NOMO-1 (cell line): Measurements from ENCODE around the gene ELAC2.

Experiments used
- DNase-seq, 2 experiments: peaks; one replicate each; lab custom pipeline; 2025; ENCODE audit not compliant: unreplicated experiment in 2 of 2; lab: John Stamatoyannopoulos, UW

ELAC2 gene, protein sequence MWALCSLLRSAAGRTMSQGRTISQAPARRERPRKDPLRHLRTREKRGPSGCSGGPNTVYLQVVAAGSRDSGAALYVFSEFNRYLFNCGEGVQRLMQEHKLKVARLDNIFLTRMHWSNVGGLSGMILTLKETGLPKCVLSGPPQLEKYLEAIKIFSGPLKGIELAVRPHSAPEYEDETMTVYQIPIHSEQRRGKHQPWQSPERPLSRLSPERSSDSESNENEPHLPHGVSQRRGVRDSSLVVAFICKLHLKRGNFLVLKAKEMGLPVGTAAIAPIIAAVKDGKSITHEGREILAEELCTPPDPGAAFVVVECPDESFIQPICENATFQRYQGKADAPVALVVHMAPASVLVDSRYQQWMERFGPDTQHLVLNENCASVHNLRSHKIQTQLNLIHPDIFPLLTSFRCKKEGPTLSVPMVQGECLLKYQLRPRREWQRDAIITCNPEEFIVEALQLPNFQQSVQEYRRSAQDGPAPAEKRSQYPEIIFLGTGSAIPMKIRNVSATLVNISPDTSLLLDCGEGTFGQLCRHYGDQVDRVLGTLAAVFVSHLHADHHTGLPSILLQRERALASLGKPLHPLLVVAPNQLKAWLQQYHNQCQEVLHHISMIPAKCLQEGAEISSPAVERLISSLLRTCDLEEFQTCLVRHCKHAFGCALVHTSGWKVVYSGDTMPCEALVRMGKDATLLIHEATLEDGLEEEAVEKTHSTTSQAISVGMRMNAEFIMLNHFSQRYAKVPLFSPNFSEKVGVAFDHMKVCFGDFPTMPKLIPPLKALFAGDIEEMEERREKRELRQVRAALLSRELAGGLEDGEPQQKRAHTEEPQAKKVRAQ

GRCh38 chr17:13017655-13018459 is at the start of gene ELAC2:
ELAC2 (minus strand) TSS chr17:13018027; CDS start chr17:13017947, 80 bp downstream.
- DNase-seq: peak; percentile 96 to 97

GRCh38 chr17:13065032-13065431 is 47.2 kb upstream of the ELAC2 start:
- DNase-seq: no peak

GRCh38 chr17:13055131-13055530 is 37.3 kb upstream of the ELAC2 start:
- DNase-seq: no peak

DNA sequence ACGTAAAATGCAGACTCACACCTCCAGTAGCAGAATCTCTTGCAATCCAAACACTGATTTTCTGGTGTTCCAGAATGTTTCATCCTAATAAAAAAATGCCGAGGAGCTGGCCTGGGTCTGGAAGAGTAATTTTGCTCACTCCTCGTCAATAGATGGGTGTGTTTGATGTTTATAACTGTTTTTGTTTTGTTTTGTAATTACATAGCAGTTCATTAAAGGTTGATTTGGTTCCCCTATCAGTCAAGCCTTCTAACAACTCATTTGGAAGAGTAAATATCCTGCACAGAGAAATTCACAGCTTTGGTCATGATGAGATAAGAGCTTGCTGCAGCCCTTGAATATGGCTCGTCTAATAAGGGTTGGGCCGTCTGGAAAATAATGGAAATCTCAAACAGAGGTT is 36.8 kb upstream of the ELAC2 start:
- no peak for DNase-seq

DNA sequence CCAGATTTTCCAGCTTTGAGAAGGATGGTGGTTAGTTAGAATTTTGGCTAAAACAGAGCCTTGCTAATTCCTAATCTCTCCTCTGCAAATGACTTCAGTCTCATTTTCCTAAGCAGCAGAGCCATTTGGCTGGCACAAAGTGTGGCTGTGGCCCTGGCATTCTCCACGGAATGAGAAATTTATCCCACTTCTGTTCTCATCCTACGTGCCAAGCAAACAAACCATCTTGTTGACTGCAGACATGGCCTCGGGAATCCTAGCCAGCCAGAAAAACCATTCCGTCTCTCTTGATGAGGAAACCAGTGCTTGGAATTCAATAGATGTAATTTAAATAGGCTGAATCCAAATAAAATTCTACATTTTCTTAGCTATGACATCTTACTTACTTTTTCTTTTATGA is 34.1 kb upstream of the ELAC2 start:
- DNase-seq: no peak

GRCh38 chr17:13047011-13047606 is 29.3 kb upstream of the ELAC2 start:
- DNase-seq: no peak

DNA sequence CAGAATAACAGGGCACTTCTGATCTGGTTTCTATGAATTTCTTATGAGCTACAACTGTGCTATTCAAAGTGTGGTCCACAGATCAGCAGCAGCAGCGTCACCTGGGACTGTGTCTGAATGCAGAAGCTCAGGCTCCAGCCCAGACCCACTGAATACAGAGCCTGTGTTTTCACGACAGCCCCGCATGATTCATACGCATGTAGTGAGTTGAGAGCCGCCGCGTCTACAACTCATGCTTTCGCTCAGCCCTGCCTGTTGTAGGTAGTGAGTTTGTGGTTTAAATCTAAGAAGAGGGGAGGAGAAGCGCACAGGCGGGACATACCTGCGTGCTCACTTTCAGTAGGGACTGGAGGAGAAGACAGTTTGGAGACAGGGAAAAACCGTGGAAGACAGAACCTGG is 28.5 kb upstream of the ELAC2 start:
- no peak for DNase-seq

DNA sequence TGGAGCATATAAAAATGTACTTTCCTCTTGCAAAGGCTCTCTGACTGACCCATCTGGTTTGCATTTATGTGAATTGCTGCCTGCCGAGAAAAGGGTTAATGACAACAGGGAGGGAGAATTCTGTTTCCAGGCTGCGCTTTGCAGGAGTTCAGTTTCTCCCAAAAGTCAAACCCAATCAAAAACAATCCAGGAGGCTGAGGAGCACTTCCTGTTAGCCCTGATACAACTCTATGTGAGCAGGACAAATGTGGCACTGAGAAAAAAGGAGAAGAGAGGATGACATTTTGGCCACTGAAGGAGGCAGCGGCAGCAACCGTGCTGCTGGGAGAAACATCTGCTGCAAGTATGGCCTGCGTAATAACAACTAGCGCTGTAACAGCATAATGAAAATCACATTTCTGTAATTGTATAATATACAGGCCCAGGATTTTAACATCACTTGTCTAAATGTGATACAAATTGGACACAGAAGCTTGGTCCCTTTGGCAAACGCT is 26.8 kb upstream of the ELAC2 start:
- no peak for DNase-seq

DNA sequence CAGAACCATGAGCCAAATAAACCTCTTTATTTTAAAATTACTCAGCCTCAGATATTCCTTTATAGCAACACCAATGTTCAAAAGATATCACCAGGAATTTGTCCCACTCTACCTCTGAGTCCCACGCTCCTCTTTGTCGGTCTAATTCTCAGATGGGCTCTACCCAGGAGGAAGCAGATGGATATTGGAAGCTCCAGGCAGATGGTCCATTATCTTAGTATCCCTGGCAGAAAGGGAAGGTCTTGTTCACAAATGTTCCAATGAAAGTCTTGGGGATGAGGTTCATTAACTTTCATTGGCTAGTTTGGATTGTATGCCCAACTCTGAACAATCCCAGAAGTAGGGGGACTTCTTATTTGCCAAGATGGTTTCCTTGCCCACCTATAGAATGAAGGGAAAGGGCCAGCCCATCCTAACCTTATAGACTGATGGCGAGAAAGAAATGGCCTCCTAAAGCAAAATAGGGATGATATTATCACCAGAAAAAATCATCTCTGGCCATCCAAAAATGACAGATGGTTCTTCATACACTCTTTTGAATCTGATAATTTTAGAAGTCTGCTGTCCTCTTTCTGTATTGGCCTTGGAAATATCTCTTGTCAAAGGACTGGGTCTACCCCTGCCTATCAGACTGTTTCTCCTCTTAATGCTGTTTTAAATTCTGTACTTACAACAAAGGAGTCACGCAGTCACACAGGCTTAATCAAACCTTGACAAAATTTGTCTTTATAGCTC is 21.3 kb upstream of the ELAC2 start:
- no peak for DNase-seq

GRCh38 chr17:13036751-13037150 is 18.9 kb upstream of the ELAC2 start:
- no peak for DNase-seq

GRCh38 chr17:13035420-13035819 is 17.6 kb upstream of the ELAC2 start:
- DNase-seq: no peak

- peak; percentile 24 to 37 for DNase-seq
These were observed 14.0 kb upstream of the ELAC2 start for GRCh38 chr17:13031718-13032350.

GRCh38 chr17:13030459-13031300 is 12.9 kb upstream of the ELAC2 start:
- no peak for DNase-seq

GRCh38 chr17:13030056-13030455 is 12.2 kb upstream of the ELAC2 start:
- no peak for DNase-seq

DNA sequence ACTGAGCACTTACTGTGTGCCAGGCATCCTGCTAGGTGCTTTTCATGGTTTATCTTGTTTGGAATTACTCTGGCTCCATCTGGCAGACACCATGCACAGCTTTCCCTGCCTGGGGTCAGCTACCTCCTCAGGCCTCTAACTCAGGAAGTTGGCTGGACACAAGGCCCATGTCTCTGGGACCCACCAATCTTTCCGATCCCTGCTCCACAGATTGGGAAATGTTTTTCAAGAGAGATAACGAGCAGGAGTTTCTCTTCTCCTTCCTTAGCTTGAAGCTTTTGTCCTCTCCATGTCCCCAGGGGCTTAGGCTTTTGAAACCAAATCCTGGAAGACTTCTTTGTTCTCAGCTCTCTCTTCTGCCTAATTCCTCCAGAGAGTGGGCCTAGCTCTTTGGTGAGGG is 11.5 kb upstream of the ELAC2 start:
- no peak for DNase-seq

DNA sequence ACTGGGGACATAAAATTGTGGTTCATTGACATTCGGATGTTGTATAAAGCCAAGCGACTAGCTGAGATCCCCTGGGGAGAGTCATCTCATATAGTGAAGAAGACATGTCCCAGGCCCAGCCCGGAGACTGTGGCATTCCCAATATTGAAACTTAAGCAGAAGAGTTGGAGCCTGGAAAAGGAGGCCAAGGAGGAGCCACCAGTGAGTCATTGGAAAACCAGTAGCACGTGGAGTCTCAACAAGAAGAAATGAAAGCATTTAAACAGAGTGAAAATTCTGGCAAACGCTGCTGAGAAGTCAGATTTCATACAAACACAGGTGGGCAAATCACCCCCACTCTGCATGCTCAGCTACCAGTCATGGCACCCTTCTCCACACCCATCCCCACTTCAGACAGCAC is 9.4 kb upstream of the ELAC2 start:
- DNase-seq: no peak

- DNase-seq: no peak
These were observed 7.9 kb upstream of the ELAC2 start for GRCh38 chr17:13025687-13026086.

DNA sequence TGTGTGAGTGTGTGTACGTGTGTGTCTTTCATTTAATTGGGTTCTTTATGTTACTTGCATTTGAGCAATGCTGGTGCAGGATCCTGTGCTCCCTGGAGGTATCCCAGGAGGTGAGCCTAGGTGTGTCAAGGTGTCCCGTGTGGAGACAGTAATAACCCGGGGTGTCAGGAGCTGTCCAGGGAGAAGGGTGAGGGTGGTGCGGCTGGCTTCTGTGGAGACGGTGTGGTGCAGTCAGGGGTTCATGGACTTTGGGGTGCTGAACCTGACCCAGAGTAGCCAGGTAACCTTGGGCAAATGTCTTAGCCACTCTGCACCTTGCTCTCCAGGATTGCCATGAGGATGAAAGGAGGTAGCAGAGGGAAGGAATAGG is 7.4 kb upstream of the ELAC2 start:
- DNase-seq: no peak
